ENCODE results near the gene PMPCA.
"Not testable (repeated sequence)": the region's sequence is repeated elsewhere in the genome, so short reads cannot be mapped to it uniquely, and the experiment has no call there.

GRCh38 chr9:136405904-136406303 lies 4.6 kb upstream of the PMPCA start:
- TF ChIP-seq NFE2L1 (CRISPR knock-in tag; IDR thresholded peaks at IDR 0.05); CTCF (IDR thresholded peaks at IDR 0.05); ZNF121 (CRISPR knock-in tag; IDR thresholded peaks at IDR 0.05); IRF1 (CRISPR knock-in tag; IDR thresholded peaks at IDR 0.05); EMX1 (CRISPR knock-in tag; IDR thresholded peaks at IDR 0.05); JUN (CRISPR knock-in tag; IDR thresholded peaks at IDR 0.05); NFYB (CRISPR knock-in tag; conservative IDR thresholded peaks at IDR 0.05; ENCODE audit: low read depth); ATF3 (CRISPR knock-in tag; conservative IDR thresholded peaks at IDR 0.05); GRHL2 (CRISPR knock-in tag; IDR thresholded peaks at IDR 0.05; ENCODE audit: insufficient replicate concordance, severe bottlenecking): not testable (repeated sequence)
